HepG2 (cell line): ENCODE measurements around the gene ARMH3. TPM values are rescaled to one million over a fixed set of nuclear protein-coding genes. Genes with fewer than 3 reads are reported as not detected.
A peak's percentile ranks its signal among the peaks of the same experiment; 100 is the strongest.

Experiments used
- BCL3 ChIP-seq: sonication (generic); formaldehyde crosslinking; IDR thresholded peaks from 2 replicates; pipeline ENCODE4 v1.5.1; 2020; ENCODE audit warnings: mild to moderate bottlenecking, missing genetic modification reagents, moderate library complexity
- EEA1 ChIP-seq: sonication (generic); formaldehyde crosslinking; IDR thresholded peaks from 2 replicates; pipeline ENCODE4 v1.5.1; 2020; ENCODE audit warnings: mild to moderate bottlenecking, missing genetic modification reagents, borderline replicate concordance
- HMG20B ChIP-seq: conservative IDR thresholded peaks from 2 replicates; pipeline ENCODE4 v1.6.1; 2016; ENCODE audit warnings: missing genetic modification reagents, missing compliant biosample characterization
- NFIB ChIP-seq: sonication (generic); formaldehyde crosslinking; IDR thresholded peaks from 2 replicates; pipeline ENCODE4 v1.9.0; 2021; ENCODE audit warnings: missing genetic modification reagents, mild to moderate bottlenecking, borderline replicate concordance
- NFYC ChIP-seq: IDR thresholded peaks from 2 replicates; pipeline ENCODE4 v1.6.1; 2016; ENCODE audit warnings: missing genetic modification reagents, missing compliant biosample characterization
- SALL1 ChIP-seq: sonication (generic); formaldehyde crosslinking; IDR thresholded peaks from 2 replicates; pipeline ENCODE4 v1.8.0; 2022; ENCODE audit warnings: mild to moderate bottlenecking, missing genetic modification reagents
- SYNCRIP ChIP-seq: fragments of 200-400 bp; formaldehyde crosslinking; IDR thresholded peaks from 2 replicates; pipeline ENCODE4 v1.6.1; 2018; ENCODE audit warnings: mild to moderate bottlenecking, low read depth, low read length; ENCODE audit not compliant: insufficient read depth
- TCF7L2 ChIP-seq: IDR thresholded peaks from 2 replicates; pipeline ENCODE4 v1.6.1; 2011; ENCODE audit warnings: mild to moderate bottlenecking, low read depth, low read length, moderate library complexity
- TSC22D2 ChIP-seq: sonication (generic); formaldehyde crosslinking; IDR thresholded peaks from 2 replicates; pipeline ENCODE4 v1.5.1; 2020; ENCODE audit warnings: missing genetic modification reagents, mild to moderate bottlenecking, borderline replicate concordance
- YY1 ChIP-seq: IDR thresholded peaks from 2 replicates; pipeline ENCODE4 v1.6.1; 2011; ENCODE audit warnings: low read length, low read depth, moderate library complexity, mild to moderate bottlenecking; ENCODE audit not compliant: insufficient read depth, insufficient replicate concordance
- ZNF10 ChIP-seq: sonication (generic); formaldehyde crosslinking; IDR thresholded peaks from 2 replicates; pipeline ENCODE4 v1.4.0; 2020; ENCODE audit warnings: mild to moderate bottlenecking, low read depth, missing genetic modification reagents, borderline replicate concordance
- ZNF232 ChIP-seq: sonication (generic); formaldehyde crosslinking; IDR thresholded peaks from 2 replicates; pipeline ENCODE4 v1.4.0; 2020; ENCODE audit warnings: missing genetic modification reagents, borderline replicate concordance
- ZNF484 ChIP-seq: sonication (generic); formaldehyde crosslinking; IDR thresholded peaks from 2 replicates; pipeline ENCODE4 v1.5.1; 2020; ENCODE audit warnings: mild to moderate bottlenecking, low read depth, missing genetic modification reagents, borderline replicate concordance
- ZNF543 ChIP-seq: sonication (generic); formaldehyde crosslinking; IDR thresholded peaks from 2 replicates; pipeline ENCODE4 v1.4.0; 2020; ENCODE audit warnings: mild to moderate bottlenecking, missing genetic modification reagents
- ZNF652 ChIP-seq: IDR thresholded peaks from 2 replicates; pipeline ENCODE4 v1.6.1; 2016; ENCODE audit warnings: low read depth, borderline replicate concordance
- ZSCAN9 ChIP-seq: IDR thresholded peaks from 2 replicates; pipeline ENCODE4 v1.6.1; 2016; ENCODE audit warnings: borderline replicate concordance
- polyA plus RNA-seq, 8 experiments: library from polyadenylated mRNA; depleted of rRNA in 3 of 8; stranded (reverse) in 7 of 8; unstranded in 1 of 8; fragments of >200 nt; fragmentation: Illumina TruSeq in 4 of 8; extraction: Trizol in 4 of 8; gene quantifications; 2 replicates each; pipeline versions ENCODE4 v1.2.1 to v1.2.3, GENCODE V29; 2011 to 2016; ENCODE audit warnings: low read depth in 4 of 8, missing spikeins in 1 of 8, mixed read lengths in 1 of 8; ENCODE audit not compliant: insufficient read depth in 1 of 8
- total RNA-seq, 5 experiments: library from RNA; depleted of rRNA; stranded (reverse); fragments of >200 nt; fragmentation: Illumina TruSeq; extraction: Trizol; gene quantifications; 2 replicates each; pipeline ENCODE4 v1.2.3, GENCODE V29; 2016; ENCODE audit warnings: low read depth in 1 of 5
- TF ChIP-seq, protein P1 (sequence below): IDR thresholded peaks from 2 replicates; pipeline ENCODE4 v1.6.1; 2016; ENCODE audit warnings: missing genetic modification reagents, missing compliant biosample characterization
- TF ChIP-seq, protein P2 (sequence below): IDR thresholded peaks from 2 replicates; pipeline ENCODE4 v1.6.1; 2016; ENCODE audit warnings: missing biosample characterization, missing genetic modification reagents, low read depth
- TF ChIP-seq, protein P3 (sequence below): sonication (generic); formaldehyde crosslinking; IDR thresholded peaks from 2 replicates; pipeline ENCODE4 v1.9.0; 2021; ENCODE audit warnings: missing genetic modification reagents, mild to moderate bottlenecking, borderline replicate concordance
- TF ChIP-seq, protein P4 (sequence below): sonication (generic); formaldehyde crosslinking; IDR thresholded peaks from 2 replicates; pipeline ENCODE4 v1.8.1; 2022; ENCODE audit warnings: mild to moderate bottlenecking, missing genetic modification reagents
- TF ChIP-seq, protein P5 (sequence below): sonication (generic); formaldehyde crosslinking; IDR thresholded peaks from 2 replicates; pipeline ENCODE4 v1.5.1; 2020; ENCODE audit warnings: missing genetic modification reagents, mild to moderate bottlenecking, borderline replicate concordance

Gene ARMH3
- total and polyA plus RNA-seq, 2 of the 13 experiments (the other 11 are each of a cell fraction or from before 2014, with no cell fraction given): 8.4 to 16.9 TPM

- TF ChIP-seq NFIB (CRISPR knock-in tag): no peak
- TF ChIP-seq EEA1 (CRISPR knock-in tag): peak; percentile 60; the same call in 1 of the 2 replicates
- TF ChIP-seq, protein P1, sequence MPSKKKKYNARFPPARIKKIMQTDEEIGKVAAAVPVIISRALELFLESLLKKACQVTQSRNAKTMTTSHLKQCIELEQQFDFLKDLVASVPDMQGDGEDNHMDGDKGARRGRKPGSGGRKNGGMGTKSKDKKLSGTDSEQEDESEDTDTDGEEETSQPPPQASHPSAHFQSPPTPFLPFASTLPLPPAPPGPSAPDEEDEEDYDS (CRISPR knock-in tag): peak; percentile 98
- no peak for TF ChIP-seq ZNF10 (CRISPR knock-in tag)
- no peak for TF ChIP-seq ZNF484 (CRISPR knock-in tag)
- TF ChIP-seq BCL3 (CRISPR knock-in tag): peak; percentile 71; the same call in 1 of the 2 replicates
- TF ChIP-seq, protein P2, sequence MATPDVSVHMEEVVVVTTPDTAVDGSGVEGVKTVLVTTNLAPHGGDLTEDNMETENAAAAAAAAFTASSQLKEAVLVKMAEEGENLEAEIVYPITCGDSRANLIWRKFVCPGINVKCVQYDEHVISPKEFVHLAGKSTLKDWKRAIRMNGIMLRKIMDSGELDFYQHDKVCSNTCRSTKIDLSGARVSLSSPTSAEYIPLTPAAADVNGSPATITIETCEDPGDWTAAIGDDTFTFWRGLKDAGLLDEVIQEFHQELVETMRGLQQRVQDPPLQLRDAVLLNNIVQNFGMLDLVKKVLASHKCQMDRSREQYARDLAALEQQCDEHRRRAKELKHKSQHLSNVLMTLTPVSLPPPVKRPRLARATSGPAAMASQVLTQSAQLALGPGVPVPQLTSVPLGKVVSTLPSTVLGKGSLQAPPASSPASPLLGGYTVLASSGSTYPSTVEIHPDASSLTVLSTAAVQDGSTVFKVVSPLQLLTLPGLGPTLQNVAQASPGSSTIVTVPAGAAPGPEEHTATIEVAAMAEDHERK (CRISPR knock-in tag): peak; percentile 60; the same call in 1 of the 2 replicates
- TF ChIP-seq SALL1 (CRISPR knock-in tag): peak; percentile 85
- TF ChIP-seq, protein P3, sequence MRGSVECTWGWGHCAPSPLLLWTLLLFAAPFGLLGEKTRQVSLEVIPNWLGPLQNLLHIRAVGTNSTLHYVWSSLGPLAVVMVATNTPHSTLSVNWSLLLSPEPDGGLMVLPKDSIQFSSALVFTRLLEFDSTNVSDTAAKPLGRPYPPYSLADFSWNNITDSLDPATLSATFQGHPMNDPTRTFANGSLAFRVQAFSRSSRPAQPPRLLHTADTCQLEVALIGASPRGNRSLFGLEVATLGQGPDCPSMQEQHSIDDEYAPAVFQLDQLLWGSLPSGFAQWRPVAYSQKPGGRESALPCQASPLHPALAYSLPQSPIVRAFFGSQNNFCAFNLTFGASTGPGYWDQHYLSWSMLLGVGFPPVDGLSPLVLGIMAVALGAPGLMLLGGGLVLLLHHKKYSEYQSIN (CRISPR knock-in tag): no peak
- 0 out of 2 replicates have a peak, but pooled peaks have one; percentile 10 for TF ChIP-seq ZSCAN9 (CRISPR knock-in tag)
- no peak; the same call in 1 of the 2 replicates for TF ChIP-seq TSC22D2 (CRISPR knock-in tag)
- no peak for TF ChIP-seq TCF7L2
- TF ChIP-seq NFYC (CRISPR knock-in tag): no peak
- TF ChIP-seq, protein P4, sequence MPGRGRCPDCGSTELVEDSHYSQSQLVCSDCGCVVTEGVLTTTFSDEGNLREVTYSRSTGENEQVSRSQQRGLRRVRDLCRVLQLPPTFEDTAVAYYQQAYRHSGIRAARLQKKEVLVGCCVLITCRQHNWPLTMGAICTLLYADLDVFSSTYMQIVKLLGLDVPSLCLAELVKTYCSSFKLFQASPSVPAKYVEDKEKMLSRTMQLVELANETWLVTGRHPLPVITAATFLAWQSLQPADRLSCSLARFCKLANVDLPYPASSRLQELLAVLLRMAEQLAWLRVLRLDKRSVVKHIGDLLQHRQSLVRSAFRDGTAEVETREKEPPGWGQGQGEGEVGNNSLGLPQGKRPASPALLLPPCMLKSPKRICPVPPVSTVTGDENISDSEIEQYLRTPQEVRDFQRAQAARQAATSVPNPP (CRISPR knock-in tag): peak; percentile 30; the same call in 1 of the 2 replicates
- peak; percentile 84 for TF ChIP-seq YY1
- TF ChIP-seq HMG20B (CRISPR knock-in tag): no peak
- TF ChIP-seq, protein P5, sequence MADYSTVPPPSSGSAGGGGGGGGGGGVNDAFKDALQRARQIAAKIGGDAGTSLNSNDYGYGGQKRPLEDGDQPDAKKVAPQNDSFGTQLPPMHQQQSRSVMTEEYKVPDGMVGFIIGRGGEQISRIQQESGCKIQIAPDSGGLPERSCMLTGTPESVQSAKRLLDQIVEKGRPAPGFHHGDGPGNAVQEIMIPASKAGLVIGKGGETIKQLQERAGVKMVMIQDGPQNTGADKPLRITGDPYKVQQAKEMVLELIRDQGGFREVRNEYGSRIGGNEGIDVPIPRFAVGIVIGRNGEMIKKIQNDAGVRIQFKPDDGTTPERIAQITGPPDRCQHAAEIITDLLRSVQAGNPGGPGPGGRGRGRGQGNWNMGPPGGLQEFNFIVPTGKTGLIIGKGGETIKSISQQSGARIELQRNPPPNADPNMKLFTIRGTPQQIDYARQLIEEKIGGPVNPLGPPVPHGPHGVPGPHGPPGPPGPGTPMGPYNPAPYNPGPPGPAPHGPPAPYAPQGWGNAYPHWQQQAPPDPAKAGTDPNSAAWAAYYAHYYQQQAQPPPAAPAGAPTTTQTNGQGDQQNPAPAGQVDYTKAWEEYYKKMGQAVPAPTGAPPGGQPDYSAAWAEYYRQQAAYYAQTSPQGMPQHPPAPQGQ (CRISPR knock-in tag): no peak
- peak; percentile 72; the same call in 1 of the 2 replicates for TF ChIP-seq ZNF543
- TF ChIP-seq SYNCRIP: no peak
- peak; percentile 88 for TF ChIP-seq ZNF652
- TF ChIP-seq ZNF232 (CRISPR knock-in tag): peak; percentile 78
Measured at GRCh38 chr10:102055647-102056419, at the start of gene ARMH3 (continued).
